ENCODE results near the gene NUDT3. TPM values are rescaled to one million over a fixed set of nuclear protein-coding genes. Genes with fewer than 3 reads are reported as not detected.

The NUDT3 gene
- total and polyA plus RNA-seq, 9 of the 15 experiments (the other 6 are each of a cell fraction or from before 2014, with no cell fraction given), result 5.4 to 81.2 (median 56.4) TPM

GRCh38 chr6:34315780-34316179, 76.7 kb downstream of the NUDT3 start (continued):
- TF ChIP-seq ZHX1 (conservative IDR thresholded peaks at IDR 0.05; ENCODE audit: low read length) (no peak), MTA2 (IDR thresholded peaks at IDR 0.05; ENCODE audit: low read depth) (no peak), SP1 (CRISPR knock-in tag; IDR thresholded peaks at IDR 0.05) (no peak), ZNF586 (CRISPR knock-in tag; conservative IDR thresholded peaks at IDR 0.05) (no peak), ZNF184 (CRISPR knock-in tag; IDR thresholded peaks at IDR 0.05) (no peak), MAX (CRISPR knock-in tag; IDR thresholded peaks at IDR 0.05) (no peak), RBM25 (IDR thresholded peaks at IDR 0.05; ENCODE audit: low read depth, low read length, severe bottlenecking) (no peak), HMGN3 (IDR thresholded peaks at IDR 0.05; ENCODE audit: borderline replicate concordance, extremely low read depth, insufficient read length, low read depth, low read length) (no peak), MAZ (CRISPR knock-in tag; conservative IDR thresholded peaks at IDR 0.05 in 1 of 2, IDR thresholded peaks at IDR 0.05 in 1 of 2) (peak in 1 of 2 experiments; percentile 57; a peak in 1 of 4 replicates), DACH1 (IDR thresholded peaks at IDR 0.05; ENCODE audit: partially characterized antibody) (no peak), C11orf30 (IDR thresholded peaks at IDR 0.05; ENCODE audit: low read depth) (no peak), SIN3B (IDR thresholded peaks at IDR 0.05; ENCODE audit: low read depth) (no peak), RFX7 (CRISPR knock-in tag; IDR thresholded peaks at IDR 0.05) (no peak), RBFOX2 (IDR thresholded peaks at IDR 0.05; ENCODE audit: low read depth, low read length) (no peak), ZKSCAN3 (CRISPR knock-in tag; IDR thresholded peaks at IDR 0.05) (no peak), ZNF57 (CRISPR knock-in tag; IDR thresholded peaks at IDR 0.05) (no peak), KLF1 (tag; IDR thresholded peaks at IDR 0.05) (no peak), DEAF1 (CRISPR knock-in tag; IDR thresholded peaks at IDR 0.05) (no peak), TOE1 (IDR thresholded peaks at IDR 0.05; ENCODE audit: borderline replicate concordance) (0 out of 2 replicates have a peak, but pooled peaks have one; percentile 15), TOE1 (CRISPR knock-in tag; IDR thresholded peaks at IDR 0.05; ENCODE audit: borderline replicate concordance, low read depth) (no peak), XRCC5 (IDR thresholded peaks at IDR 0.05; ENCODE audit: low read depth, low read length) (no peak)
- TF ChIP-seq, protein P1, sequence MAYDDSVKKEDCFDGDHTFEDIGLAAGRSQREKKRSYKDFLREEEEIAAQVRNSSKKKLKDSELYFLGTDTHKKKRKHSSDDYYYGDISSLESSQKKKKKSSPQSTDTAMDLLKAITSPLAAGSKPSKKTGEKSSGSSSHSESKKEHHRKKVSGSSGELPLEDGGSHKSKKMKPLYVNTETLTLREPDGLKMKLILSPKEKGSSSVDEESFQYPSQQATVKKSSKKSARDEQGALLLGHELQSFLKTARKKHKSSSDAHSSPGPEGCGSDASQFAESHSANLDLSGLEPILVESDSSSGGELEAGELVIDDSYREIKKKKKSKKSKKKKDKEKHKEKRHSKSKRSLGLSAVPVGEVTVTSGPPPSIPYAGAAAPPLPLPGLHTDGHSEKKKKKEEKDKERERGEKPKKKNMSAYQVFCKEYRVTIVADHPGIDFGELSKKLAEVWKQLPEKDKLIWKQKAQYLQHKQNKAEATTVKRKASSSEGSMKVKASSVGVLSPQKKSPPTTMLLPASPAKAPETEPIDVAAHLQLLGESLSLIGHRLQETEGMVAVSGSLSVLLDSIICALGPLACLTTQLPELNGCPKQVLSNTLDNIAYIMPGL (CRISPR knock-in tag; IDR thresholded peaks at IDR 0.05), result no peak
- TF ChIP-seq, protein P2, sequence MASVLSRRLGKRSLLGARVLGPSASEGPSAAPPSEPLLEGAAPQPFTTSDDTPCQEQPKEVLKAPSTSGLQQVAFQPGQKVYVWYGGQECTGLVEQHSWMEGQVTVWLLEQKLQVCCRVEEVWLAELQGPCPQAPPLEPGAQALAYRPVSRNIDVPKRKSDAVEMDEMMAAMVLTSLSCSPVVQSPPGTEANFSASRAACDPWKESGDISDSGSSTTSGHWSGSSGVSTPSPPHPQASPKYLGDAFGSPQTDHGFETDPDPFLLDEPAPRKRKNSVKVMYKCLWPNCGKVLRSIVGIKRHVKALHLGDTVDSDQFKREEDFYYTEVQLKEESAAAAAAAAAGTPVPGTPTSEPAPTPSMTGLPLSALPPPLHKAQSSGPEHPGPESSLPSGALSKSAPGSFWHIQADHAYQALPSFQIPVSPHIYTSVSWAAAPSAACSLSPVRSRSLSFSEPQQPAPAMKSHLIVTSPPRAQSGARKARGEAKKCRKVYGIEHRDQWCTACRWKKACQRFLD (CRISPR knock-in tag; IDR thresholded peaks at IDR 0.05), result peak; percentile 78
